ENCODE measurements around the gene CCSER1.

DNA sequence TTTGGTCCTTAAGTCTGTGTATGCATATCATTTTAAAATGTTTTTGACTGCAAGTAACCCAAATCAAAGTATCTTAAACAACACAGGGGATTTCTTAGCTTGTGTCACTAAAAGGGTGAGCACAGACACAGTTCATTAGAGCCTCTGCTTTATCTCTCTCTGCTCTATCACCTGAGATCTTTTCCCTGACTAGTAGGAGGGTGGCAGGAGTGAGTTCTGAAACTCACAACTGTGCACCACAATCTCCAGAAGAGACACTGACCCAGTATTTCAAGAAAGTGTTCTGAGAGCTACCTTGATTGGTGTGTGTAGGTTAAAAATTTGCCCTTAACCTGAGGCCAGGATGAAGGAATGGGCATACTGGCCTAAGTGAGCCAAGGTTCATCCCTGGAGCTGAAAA is 24.8 kb downstream of the CCSER1 start:
- no peak for TF ChIP-seq CTCF (IDR thresholded peaks at IDR 0.05; ENCODE audit: insufficient read depth, low read length, poor library complexity, severe bottlenecking)
- TF ChIP-seq EZH2phosphoT487 (conservative IDR thresholded peaks at IDR 0.05; ENCODE audit: low read length) = no peak

All from SU-DHL-6 (cell line).